ENCODE measurements around the gene BCAP31. TPM values are rescaled to one million over a fixed set of nuclear protein-coding genes. Genes with fewer than 3 reads are reported as not detected.
A peak's percentile ranks its signal among the peaks of the same experiment; 100 is the strongest.

Gene BCAP31
- total RNA-seq, 3 donors from 2014 or later = 158 to 209 (median 181) TPM

DNA sequence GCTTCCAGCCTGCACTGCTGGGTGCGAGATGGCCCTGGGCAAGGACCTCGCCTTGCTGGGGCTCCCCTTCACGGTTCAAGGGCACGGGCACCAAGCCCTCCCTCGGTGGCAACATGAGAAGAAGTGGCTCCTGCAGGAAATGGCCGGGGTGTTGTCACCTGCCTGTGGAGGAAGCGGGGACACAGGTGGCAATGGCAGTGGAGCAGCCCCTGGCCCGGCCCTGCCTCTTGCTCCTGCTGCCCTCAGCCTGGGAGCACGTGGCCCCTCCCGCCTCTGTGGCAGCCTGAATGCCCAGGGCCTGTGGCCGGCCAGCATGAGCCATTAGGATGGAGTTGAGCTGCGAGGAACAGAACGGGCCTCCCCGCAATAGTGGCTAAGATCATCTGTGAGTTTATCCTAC lies 17.3 kb upstream of the BCAP31 start:
- no peaks in the 10 kb centered on the region for H3K36me3 ChIP-seq (ENCODE audit: low read depth)
- no peaks in the 10 kb centered on the region for H3K4me1 ChIP-seq (ENCODE audit: low read depth)
- DNase-seq (no peak), ATAC-seq (no peak)
- intact Hi-C loops (cut with DNase I, micrococcal nuclease) = no loop called here
- H3K4me3 ChIP-seq = no peak overlapping the region
- TF ChIP-seq, protein P1, sequence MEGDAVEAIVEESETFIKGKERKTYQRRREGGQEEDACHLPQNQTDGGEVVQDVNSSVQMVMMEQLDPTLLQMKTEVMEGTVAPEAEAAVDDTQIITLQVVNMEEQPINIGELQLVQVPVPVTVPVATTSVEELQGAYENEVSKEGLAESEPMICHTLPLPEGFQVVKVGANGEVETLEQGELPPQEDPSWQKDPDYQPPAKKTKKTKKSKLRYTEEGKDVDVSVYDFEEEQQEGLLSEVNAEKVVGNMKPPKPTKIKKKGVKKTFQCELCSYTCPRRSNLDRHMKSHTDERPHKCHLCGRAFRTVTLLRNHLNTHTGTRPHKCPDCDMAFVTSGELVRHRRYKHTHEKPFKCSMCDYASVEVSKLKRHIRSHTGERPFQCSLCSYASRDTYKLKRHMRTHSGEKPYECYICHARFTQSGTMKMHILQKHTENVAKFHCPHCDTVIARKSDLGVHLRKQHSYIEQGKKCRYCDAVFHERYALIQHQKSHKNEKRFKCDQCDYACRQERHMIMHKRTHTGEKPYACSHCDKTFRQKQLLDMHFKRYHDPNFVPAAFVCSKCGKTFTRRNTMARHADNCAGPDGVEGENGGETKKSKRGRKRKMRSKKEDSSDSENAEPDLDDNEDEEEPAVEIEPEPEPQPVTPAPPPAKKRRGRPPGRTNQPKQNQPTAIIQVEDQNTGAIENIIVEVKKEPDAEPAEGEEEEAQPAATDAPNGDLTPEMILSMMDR (IDR thresholded peaks at IDR 0.05) = no peak
- no peaks in the 10 kb centered on the region for H3K9me3 ChIP-seq

DNA sequence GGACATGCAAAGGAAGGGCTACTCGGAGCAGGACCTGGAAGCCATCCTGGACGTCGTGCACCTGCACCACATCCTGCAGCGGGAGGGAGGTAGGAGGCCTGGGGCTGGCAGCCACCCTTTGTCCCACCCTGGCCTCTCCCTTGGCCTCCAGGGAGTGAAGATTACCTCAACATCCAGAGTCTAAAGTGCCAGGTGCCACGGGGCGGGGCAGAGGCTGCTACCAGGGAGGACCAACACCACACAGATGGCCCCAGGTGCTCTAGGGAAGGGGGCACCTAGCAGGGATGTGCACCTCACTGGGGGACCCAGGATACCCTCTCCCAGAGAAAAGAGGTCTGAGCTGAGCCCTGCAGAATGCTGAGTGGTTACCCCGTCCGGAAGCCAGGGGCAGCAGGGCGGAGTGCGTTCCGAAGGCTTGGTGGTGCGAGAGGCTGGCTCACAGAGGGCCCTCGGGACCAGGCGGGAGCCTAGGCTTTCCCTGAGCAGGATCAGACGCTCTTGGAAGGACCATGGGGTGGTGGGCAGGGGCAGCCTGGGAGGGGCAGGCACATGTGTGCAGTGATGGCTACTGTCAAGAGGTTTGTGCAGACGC lies 16.5 kb upstream of the BCAP31 start:
- DNase-seq = peak in 2 of 3 donors; percentile 33 to 49
- ATAC-seq = peak; percentile 26
- TF ChIP-seq, protein P1 (IDR thresholded peaks at IDR 0.05) = no peak

DNA sequence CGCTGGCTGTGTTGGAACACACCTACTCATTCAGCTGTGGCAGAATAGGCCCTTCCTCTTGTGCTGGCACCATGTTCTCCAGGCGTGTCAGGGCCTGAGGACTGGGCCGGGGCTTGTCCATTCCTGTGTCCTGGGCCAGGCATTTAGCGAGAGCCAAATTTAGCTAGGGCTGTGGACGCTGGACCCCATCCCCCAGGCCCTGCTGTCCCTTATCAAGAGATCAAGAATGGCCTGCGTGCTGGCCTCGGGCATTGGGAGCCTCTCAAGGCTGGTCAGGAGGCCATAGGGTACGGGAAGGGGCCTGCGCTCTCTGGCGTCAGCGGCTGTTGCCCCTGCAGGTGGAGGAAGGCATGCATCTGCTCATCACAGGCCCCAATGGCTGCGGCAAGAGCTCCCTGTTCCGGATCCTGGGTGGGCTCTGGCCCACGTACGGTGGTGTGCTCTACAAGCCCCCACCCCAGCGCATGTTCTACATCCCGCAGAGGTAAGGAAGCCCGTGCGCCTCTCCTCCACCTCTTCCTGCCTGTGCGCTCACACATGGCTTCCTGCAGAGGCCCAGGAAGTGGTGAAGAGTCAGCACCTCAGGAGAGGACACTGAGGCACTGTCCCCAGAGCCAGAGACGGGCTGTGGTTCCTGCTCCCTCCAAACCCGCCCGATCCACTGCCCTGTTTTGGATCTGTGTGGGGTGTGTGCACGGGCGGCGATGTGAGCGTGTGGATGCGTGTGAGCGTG lies 15.7 kb upstream of the BCAP31 start:
- TF ChIP-seq, protein P1 (IDR thresholded peaks at IDR 0.05) = no peak
- H3K4me3 ChIP-seq = no peak overlapping the region
- H3K4me1 ChIP-seq (ENCODE audit: low read depth) = no peaks in the 10 kb centered on the region
- H3K36me3 ChIP-seq (ENCODE audit: low read depth) = no peaks in the 10 kb centered on the region
- no peaks in the 10 kb centered on the region for H3K9me3 ChIP-seq
- DNase-seq (no peak), ATAC-seq (peak; percentile 48)
- intact Hi-C loops (cut with DNase I, micrococcal nuclease) = no loop called here

More for the DNA sequence above, 16.5 kb upstream of the BCAP31 start:
- H3K36me3 ChIP-seq (ENCODE audit: low read depth) = no peaks in the 10 kb centered on the region
- no peak overlapping the region for H3K4me3 ChIP-seq
- H3K4me1 ChIP-seq (ENCODE audit: low read depth) = no peaks in the 10 kb centered on the region
- intact Hi-C loops (cut with DNase I, micrococcal nuclease) = no loop called here
- H3K9me3 ChIP-seq = no peaks in the 10 kb centered on the region

DNA sequence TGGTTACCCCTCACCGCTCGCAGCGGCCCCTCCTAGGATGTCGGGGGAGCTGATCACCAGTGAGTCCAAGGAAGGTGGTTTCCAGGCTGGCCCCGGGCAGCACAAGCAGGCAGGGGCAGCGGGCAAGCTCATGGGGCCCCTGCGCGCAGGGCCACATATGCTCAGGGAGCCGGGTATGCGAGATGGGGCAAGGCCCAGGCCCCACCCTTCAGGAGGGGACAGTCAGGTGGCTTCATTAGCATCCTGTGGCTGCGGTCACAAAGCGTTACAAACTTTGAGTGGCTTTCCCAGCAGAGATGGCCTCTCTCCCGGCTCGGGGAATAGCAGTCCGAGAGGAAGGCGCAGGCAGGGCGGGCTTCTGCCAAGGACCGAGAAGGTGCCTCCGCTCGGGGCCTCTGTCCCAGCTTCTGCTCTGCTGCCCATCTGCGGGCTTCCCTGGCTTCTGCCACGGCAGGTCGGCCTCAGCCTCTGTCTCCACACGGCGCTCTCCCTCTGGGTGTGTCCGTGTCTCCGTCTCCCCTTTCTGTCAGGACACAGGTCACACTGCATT lies 13.9 kb upstream of the BCAP31 start:
- no peak for DNase-seq
- no peak for ATAC-seq
- Histone ChIP-seq H3K9me3 (no peaks in the 10 kb centered on the region), H3K36me3 (ENCODE audit: low read depth) (no peaks in the 10 kb centered on the region), H3K4me1 (ENCODE audit: low read depth) (no peaks in the 10 kb centered on the region), H3K4me3 (no peak overlapping the region)
- TF ChIP-seq, protein P1 (IDR thresholded peaks at IDR 0.05) = no peak
- intact Hi-C loops (cut with DNase I, micrococcal nuclease) = no loop called here

DNA sequence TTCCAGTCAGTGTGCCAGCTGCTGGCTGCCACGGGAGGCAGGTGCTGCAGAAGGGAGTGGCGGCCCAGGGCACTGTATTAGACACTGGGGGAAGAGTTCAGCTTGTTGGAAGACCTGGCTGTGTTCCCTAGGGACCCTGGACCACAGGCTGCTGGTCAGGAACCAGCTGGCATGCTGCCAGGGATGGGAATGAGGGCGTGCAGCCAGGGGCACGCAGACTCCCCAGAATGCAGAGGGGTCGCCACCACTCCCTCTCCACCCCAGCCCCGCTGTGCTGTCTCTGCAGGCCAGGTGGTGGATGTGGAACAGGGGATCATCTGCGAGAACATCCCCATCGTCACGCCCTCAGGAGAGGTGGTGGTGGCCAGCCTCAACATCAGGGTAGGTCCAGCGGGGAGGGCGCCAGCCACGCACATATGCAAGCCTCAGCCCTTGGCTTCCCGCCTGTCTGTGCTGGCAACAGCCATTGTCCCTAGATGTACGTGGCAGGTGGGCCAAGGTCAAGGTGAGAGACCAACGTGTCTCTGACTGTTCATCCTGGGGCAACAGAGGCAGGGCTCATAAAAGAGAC lies 12.8 kb upstream of the BCAP31 start:
- ATAC-seq (no peak), DNase-seq (no peak)
- Histone ChIP-seq H3K9me3 (no peaks in the 10 kb centered on the region), H3K4me1 (ENCODE audit: low read depth) (no peaks in the 10 kb centered on the region), H3K36me3 (ENCODE audit: low read depth) (no peaks in the 10 kb centered on the region), H3K4me3 (no peak overlapping the region)
- intact Hi-C loops (cut with DNase I, micrococcal nuclease) = no loop called here
- TF ChIP-seq, protein P1 (IDR thresholded peaks at IDR 0.05) = no peak
